ENCODE data around the gene TRERF1. TPM values are rescaled to one million over a fixed set of nuclear protein-coding genes. Genes with fewer than 3 reads are reported as not detected.
A peak's percentile ranks its signal among the peaks of the same experiment; 100 is the strongest.
"Not testable (repeated sequence)": the region's sequence is repeated elsewhere in the genome, so short reads cannot be mapped to it uniquely, and the experiment has no call there.

Gene TRERF1
- total RNA-seq, 1 experiment from 2014 or later = 13.9 TPM

DNA sequence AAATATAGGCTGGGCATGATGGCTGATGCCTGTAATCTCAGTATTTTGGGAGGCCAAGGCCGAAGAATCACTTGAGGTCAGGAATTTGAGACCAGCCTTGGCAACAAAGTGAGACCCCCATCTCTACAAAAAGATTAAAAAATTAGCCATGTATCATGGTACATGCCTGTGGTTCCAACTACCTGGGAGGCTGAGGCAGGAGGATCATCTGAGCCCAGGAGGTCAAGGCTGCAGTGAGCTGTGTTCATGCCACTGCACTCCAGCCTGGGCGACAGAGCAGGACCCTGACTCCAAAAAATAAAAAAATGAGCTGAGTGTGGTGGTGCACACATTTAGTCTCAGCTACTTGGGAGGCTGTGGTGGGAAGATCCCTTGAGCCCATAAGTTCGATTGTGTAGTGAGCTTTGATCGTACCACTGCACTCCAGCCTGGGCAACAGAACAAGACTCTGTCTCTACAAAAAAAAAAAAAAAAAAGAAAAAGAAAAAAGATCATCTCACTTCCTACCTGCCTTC lies 246.9 kb downstream of the TRERF1 start:
- Histone ChIP-seq H3K4me2 (ENCODE audit: low read length) (peak overlapping the region; percentile 61), H3K9me2 (replicated peaks; ENCODE audit: low read length) (no peaks in the 10 kb centered on the region), H3K4me3 (ENCODE audit: low read length) (no peak overlapping the region), H3K27ac (ENCODE audit: low read length) (peak overlapping the region; percentile 91), H3K9me3 (ENCODE audit: low read length) (no peaks in the 10 kb centered on the region), H3K36me3 (ENCODE audit: low read depth, low read length) (peaks cover 33% of the 10 kb centered on the region), H3F3A (ENCODE audit: low read length, unreplicated experiment) (peaks cover 28% of the 10 kb centered on the region), H4K20me1 (ENCODE audit: low read length) (no peaks in the 10 kb centered on the region), H3K27me3 (ENCODE audit: low read length) (no peaks in the 10 kb centered on the region), H3K79me2 (ENCODE audit: low read length) (peaks cover 10% of the 10 kb centered on the region), H3K4me1 (ENCODE audit: insufficient read depth, low read length) (peaks cover 74% of the 10 kb centered on the region), H3K9ac (ENCODE audit: low read length) (peak overlapping the region; percentile 50), H2AFZ (ENCODE audit: low read length) (no peak overlapping the region)
- no TSS peak for BruUV-seq (replicated peaks)
- ATAC-seq (no peak), DNase-seq (no peak)
- TF ChIP-seq EZH2 (IDR thresholded peaks at IDR 0.05; ENCODE audit: low read length, unreplicated experiment) (no peak), EZH2phosphoT487 (IDR thresholded peaks at IDR 0.05; ENCODE audit: borderline replicate concordance, low read length) (no peak)
- TF ChIP-seq, protein P1, sequence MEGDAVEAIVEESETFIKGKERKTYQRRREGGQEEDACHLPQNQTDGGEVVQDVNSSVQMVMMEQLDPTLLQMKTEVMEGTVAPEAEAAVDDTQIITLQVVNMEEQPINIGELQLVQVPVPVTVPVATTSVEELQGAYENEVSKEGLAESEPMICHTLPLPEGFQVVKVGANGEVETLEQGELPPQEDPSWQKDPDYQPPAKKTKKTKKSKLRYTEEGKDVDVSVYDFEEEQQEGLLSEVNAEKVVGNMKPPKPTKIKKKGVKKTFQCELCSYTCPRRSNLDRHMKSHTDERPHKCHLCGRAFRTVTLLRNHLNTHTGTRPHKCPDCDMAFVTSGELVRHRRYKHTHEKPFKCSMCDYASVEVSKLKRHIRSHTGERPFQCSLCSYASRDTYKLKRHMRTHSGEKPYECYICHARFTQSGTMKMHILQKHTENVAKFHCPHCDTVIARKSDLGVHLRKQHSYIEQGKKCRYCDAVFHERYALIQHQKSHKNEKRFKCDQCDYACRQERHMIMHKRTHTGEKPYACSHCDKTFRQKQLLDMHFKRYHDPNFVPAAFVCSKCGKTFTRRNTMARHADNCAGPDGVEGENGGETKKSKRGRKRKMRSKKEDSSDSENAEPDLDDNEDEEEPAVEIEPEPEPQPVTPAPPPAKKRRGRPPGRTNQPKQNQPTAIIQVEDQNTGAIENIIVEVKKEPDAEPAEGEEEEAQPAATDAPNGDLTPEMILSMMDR (conservative IDR thresholded peaks at IDR 0.05; ENCODE audit: low read depth, low read length) = no peak
- ChIA-PET POLR2A (ENCODE audit: unreplicated experiment) (no interaction called here), CTCF (no interaction called here)
- intact Hi-C loops (cut with micrococcal nuclease) = no loop called here

DNA sequence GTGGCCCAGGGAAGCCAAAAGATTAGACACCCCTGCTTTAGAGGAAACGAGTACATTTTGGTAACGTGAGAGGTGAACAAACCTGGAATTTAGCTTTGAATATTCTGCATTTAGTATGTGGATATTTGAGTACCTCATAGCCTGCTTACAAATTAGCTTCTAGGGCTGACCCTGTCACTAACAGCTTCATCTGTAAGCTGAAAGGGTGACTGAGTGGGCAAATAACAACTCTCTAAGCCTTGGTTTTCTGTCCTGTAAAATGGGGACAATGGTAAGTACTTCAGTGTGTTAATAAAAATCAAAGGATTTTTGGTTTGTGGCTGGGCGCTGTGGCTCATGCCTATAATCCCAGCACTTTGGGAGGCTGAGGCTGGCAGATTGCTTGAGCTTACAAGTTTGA lies 248.5 kb downstream of the TRERF1 start:
- Histone ChIP-seq H3K4me3 (ENCODE audit: low read length) (no peak overlapping the region), H2AFZ (ENCODE audit: low read length) (no peak overlapping the region), H3K36me3 (ENCODE audit: low read depth, low read length) (peaks cover 18% of the 10 kb centered on the region), H3K79me2 (ENCODE audit: low read length) (peaks cover 8% of the 10 kb centered on the region), H4K20me1 (ENCODE audit: low read length) (no peaks in the 10 kb centered on the region), H3K27me3 (ENCODE audit: low read length) (no peaks in the 10 kb centered on the region), H3K4me2 (ENCODE audit: low read length) (no peak overlapping the region), H3K9me3 (ENCODE audit: low read length) (no peaks in the 10 kb centered on the region), H3K9ac (ENCODE audit: low read length) (no peak overlapping the region), H3K27ac (ENCODE audit: low read length) (peak overlapping the region; percentile 91; the same call in 1 of the 2 replicates), H3K4me1 (ENCODE audit: insufficient read depth, low read length) (peaks cover 77% of the 10 kb centered on the region), H3F3A (ENCODE audit: low read length, unreplicated experiment) (peaks cover 19% of the 10 kb centered on the region), H3K9me2 (replicated peaks; ENCODE audit: low read length) (no peaks in the 10 kb centered on the region)
- BruUV-seq (replicated peaks) = no TSS peak
- TF ChIP-seq EZH2 (IDR thresholded peaks at IDR 0.05; ENCODE audit: low read length, unreplicated experiment) (no peak), EZH2phosphoT487 (IDR thresholded peaks at IDR 0.05; ENCODE audit: borderline replicate concordance, low read length) (no peak)
- TF ChIP-seq, protein P1 (conservative IDR thresholded peaks at IDR 0.05; ENCODE audit: low read depth, low read length) = no peak
- no peak for DNase-seq
- intact Hi-C loops (cut with micrococcal nuclease) = no loop called here
- no peak for ATAC-seq
- POLR2A ChIA-PET (ENCODE audit: unreplicated experiment) = interaction anchor here (0.6 kb wide), 2 partner anchors 10 to 92 kb away, joined by 6 to 7 read pairs; no protein-coding TSS in a partner anchor
- CTCF ChIA-PET = no interaction called here

DNA sequence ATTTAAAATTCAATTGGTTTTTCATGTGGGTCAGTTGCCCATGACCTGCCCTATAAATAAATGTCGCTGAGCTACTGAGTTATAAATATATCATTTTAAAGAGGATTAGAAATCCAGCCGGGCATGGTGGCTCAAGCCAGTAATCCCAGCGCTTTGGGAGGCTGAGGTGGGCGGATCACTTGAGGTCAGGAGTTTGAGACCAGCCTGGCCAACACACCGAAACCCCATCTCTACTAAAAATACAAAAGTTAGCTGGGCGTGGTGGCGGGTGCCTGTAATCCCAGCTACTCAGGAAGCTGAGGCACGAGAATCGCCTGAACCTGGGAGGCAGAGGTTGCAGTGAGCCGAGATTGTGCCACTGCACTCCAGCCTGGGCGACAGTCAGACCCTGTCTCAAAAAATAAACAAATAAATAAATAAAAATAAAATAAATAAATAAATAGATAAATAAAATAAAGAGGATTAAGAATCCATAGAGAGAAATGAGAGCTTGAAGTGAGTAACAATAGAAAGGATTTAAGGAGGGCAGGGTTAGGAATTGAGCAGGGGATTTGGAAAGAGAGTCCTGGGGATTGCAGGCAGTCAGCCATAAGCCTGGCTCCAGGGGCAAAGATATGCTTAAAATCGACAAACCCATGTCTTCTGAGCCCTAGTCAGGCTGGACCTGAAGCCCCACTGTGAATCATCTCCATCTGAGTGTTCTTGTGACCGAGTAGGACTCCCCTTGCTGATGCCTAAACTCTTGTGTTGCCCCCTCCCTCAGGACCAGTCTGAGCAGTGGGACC lies 249.4 kb downstream of the TRERF1 start:
- H3K79me2 ChIP-seq (ENCODE audit: low read length); DNase-seq; ATAC-seq; H3K9ac ChIP-seq (ENCODE audit: low read length); CTCF ChIA-PET; intact Hi-C loops (cut with micrococcal nuclease); H3K9me2 ChIP-seq (replicated peaks; ENCODE audit: low read length); H4K20me1 ChIP-seq (ENCODE audit: low read length); H3K9me3 ChIP-seq (ENCODE audit: low read length); H3K27me3 ChIP-seq (ENCODE audit: low read length); POLR2A ChIA-PET (ENCODE audit: unreplicated experiment); H3K4me2 ChIP-seq (ENCODE audit: low read length); H2AFZ ChIP-seq (ENCODE audit: low read length); H3K4me3 ChIP-seq (ENCODE audit: low read length); BruUV-seq (replicated peaks): not testable (repeated sequence)
- H3K4me1 ChIP-seq (ENCODE audit: insufficient read depth, low read length) = peaks cover 78% of the 10 kb centered on the region
- H3K27ac ChIP-seq (ENCODE audit: low read length) = peak overlapping the region; percentile 91
- peaks cover 14% of the 10 kb centered on the region for H3K36me3 ChIP-seq (ENCODE audit: low read depth, low read length)
- peaks cover 14% of the 10 kb centered on the region for H3F3A ChIP-seq (ENCODE audit: low read length, unreplicated experiment)
